ENCODE results near the gene DUSP2.
"Not testable (repeated sequence)": the region's sequence is repeated elsewhere in the genome, so short reads cannot be mapped to it uniquely, and the experiment has no call there.

Gene DUSP2

DNA sequence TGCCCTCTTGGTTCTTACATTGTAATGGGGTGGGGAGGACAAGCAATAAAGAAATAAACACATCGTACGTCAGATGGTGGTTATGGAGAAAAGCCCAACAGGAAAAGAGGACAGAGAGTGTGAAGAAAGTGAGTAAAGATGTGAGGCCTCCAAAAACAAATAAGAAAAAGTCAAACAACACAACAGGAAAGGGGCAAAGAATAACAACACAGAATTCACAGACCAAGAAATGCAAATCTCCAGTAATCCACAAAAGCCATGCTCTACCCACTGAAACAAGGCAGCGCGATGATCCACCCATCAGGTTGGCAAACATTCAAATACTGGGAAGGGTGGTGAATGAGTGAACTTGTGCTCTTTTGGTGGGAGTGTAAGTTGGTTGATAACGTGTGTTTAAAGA lies 16.7 kb upstream of the DUSP2 start:
- no peak for DNase-seq (ENCODE audit: low spot score)

DNA sequence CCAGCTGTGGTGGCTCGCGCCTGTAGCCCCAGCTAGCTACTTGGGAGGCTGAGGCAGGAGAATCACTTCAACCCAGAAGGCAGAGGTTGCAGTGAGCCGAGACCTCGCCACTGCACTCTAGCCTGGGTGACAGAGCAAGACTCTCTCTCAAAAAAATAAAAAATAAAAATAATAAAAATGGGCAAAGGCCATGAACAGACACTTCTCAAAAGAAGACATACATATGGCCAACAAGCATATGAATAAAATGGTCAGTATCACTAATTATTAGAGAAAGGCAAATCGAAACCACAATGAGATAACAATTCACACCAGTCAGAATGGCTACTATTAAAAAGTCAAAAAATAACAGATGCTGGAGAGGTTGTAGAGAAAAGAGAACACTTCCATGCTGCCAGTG lies 15.1 kb upstream of the DUSP2 start:
- not testable (repeated sequence) for DNase-seq (ENCODE audit: low spot score)

DNA sequence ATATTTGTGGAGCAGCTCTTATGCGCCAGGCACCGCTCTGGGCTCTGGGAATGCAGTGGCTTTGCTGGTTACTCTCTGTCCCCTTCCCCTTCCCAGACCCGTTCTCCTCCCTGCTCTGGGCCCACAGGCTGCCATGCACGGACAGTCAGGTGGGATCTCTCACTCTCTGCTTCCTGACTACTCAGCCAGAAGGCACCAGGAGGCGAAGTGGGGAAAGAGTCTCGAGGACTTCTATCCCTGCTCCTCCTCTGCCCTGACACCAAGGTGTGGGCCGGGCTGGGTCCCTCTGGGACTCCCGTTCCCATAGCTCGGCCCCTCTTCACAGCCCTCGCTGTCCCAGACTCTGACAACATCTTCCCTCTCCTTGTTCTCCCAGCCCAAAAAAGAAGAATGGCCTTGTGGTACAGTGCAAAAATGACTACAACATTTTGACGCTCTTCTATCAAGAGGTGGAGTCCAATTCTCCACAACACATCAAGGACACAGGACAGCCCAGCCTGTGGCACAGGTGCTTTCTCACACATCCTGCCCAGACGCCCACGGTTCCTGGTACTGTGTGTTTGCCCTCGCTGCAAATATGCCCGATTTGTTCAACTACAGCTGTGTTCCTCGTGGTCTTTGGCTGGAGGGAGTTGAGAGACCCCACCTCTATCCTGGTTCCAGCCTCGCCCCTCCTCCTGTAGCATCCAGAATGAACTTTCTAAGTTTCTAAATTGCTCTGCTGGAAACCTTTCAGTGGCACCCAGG lies 14.0 kb upstream of the DUSP2 start:
- DNase-seq (ENCODE audit: low spot score) = no peak

DNA sequence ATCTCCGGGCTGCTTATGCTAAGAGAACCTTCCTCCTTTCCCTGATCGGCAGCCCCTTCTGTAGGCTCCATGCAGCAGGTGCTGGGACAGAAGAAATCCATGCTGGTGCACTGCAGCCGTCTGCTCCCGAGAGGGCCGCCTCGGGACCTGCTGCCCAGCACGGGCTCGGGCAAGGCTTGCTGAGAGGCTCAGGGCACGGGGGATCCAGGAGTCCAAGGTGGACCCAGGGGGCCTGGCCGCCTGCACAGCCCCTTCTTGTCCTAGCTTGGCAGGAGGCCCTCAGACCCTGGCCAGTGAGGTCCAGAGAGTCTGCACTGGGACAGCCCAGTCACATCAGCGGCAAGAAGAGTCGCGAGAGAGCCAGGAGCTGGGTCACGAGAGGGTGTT lies 13.3 kb upstream of the DUSP2 start:
- no peak for DNase-seq (ENCODE audit: low spot score)

DNA sequence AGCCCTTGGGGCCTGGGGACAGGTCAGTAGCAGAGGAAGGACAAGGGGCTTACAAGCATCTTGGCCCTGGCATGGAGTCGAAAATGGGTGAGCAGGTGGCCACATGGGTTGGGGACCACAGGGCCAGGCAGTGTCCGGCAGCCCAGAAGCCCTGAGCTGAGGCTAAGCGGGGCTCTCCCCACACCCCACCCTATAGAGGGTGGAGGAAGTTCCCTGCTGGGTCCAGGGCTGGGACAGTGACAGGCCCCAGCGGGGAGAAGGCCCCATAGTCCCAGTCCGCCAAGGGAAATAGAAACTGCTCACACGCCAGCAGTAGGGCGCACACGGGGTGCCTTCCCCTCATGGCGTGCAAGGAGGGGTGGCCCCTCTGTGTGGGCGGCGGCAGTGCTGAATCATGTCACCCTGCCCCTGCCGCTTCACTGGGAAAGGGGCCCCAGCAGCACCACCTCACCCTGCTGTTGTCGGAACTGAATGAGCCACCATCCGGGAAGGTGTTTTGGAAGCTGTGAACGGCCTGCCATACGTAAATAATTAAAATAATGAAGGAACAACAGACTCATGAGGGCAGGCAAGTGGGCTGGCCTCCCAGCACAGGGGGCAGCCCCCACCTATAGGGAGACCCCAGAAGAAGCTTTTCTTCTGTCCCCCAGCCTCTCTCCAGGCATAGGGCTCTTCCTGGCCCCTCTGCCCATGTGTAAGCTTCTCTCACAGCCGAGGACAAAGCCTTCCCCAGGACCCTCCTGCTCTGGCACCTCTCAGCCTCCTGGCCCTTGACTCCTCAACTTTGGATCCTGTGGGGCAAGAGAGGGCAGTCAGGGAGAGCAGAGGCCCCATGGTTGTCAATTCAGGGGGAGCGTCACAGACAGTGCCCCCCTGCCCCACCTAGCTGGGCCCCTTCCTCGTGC lies 12.7 kb upstream of the DUSP2 start:
- no peak for DNase-seq (ENCODE audit: low spot score)

DNA sequence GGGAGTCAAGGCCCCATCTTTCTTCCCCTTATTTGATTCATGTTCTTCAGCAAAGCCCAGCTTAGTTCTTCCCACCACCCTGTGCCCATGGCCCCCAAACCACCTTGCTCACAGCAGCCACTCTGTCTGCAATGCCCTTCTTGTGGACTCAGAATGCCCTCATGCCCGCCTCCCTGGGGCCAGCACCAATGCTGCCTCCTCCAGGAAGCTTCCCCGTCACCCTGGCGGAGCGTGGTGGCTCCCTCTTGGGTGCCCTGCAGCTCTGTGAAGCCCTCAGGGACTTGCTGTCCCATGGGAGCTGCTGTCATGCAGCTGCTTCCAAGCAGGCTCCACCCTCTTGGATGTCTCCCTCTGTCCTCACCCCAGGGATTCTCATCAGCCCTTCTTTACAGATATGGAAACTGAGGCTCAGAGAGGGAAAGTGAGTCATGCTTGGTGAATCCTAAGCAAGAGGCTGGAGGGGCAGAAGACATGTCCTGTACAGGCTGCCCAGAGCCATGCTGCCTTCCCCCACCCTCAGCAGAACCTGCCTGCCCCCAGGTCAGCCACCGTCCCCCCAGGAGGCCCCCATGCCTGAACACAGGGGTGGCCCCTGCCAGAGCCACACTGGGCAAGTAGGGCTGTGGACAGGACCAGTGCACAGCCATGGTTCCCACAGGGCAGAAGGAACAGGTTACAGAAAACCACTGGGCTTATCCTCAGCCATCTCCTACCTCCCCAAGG lies 11.8 kb upstream of the DUSP2 start:
- no peak for DNase-seq (ENCODE audit: low spot score)

DNA sequence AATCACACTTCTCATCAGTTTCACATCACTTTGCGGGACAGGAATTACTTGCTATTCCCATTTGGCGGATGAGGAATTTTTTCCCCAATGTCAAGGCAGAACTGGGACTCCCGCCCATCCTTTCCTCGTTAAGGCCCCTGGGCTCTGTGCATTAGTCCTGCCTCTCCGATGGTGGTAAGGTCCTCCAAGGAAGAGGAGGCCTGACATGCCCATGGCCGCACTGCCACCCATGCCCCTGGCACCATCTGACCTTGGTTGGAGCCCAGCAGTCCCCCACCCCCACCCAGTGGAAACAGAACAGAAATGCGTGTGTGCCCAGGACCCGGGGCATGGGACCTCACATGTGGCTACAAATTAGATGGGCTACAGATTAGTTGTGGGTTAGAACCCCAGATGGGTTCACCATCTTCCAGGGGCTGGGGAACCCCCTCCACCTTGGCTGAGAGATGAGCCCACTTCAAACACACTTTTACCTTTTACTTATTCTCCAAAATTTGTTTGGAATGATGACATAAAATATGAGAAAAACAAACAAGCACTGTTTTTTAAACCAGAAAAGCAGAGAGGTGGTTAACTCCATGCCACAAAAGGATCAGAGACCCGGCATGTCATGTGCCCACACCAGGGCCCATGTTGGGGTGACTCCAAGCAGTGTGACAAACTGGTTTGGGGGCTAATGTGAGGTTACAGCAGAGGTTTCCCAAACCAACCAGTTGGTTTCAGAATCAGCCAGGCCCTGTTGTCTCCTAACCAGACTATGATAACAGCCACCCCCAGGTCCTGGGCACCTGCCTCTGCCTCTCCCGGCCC lies 11.0 kb upstream of the DUSP2 start:
- DNase-seq (ENCODE audit: low spot score) = no peak

DNA sequence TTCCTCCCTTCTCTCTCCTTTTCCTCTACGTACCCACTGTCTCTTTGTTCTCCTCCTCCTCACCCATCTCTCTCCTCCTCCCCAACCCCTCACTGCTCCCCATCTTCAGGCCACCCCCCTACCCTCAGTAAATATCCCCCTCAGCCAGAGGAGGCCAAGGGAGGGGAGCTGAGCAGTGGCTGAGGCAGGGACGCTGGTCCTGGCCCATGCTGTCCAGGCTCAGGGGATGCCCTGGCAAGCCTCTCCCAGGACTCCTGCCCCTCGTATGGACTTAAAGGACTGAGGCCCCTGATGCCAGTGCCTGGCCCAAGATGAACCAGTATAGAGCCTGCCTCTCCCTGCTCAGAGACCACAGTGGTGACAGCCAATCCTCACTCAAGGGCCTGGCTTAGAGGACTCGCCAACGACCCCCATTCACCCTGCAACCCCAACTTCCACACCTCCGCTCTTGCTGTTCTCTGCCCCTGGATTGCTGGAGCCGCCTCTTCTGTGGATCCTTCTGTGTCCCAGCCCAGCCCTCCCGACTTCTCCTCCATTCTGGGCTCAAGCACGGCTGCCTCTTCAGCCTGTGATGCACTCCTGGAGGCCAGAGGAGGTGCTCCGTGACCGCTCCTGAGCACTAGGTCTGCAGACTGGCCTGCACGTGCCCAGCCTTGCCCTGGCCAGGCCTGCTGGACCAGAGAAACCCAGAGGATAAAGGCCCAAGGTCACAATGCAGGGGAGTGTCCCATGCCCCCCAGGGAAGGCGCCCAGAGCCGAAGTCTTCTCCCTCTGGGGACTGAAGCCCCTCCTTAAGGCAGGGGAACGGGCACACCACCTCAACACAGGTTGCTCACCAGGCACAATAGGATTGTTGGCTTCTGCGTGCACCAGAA lies 9.5 kb upstream of the DUSP2 start:
- DNase-seq (ENCODE audit: low spot score) = no peak

DNA sequence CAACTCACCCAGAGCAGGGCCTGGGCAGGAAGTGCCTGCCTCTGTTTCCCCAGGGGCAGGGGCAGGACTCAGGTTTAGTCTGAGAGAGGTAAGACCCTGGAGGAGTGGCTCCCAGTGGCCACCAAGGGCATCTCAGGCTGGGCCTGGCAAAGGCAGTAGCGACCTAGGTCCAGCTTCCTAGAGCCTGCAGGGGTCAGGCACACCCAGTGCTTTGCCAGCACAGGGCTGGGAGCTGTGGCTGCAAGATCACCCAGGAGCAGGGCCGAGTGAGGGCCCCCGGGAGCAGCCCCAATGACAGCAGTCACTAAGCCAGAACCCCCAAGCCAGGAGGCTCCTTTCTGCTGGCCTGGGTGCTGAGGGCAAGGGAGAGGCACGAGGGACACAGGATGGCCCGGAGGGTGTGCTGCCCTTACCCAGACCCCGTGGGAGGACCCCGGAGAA lies 8.8 kb upstream of the DUSP2 start:
- no peak for DNase-seq (ENCODE audit: low spot score)

DNA sequence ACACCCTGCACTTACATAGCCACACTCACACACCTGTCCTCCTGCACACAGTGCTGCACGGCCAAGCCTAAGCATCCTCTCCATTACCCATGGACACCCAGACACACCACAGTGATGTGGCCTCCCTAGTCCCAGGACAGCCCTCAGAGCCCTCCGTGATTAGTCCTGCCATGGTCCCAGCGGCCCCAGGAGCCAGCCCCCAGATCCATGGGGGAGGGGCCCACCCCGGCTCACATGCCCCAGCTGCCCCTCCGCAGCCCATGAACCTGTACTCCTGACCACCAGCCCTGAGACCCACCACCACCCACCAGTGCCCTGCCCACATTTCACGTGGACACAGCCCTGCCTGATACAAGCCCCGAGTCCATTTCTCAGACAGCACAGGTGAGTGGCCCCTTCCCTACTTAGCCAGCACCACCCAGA lies 8.1 kb upstream of the DUSP2 start:
- DNase-seq (ENCODE audit: low spot score) = no peak

DNA sequence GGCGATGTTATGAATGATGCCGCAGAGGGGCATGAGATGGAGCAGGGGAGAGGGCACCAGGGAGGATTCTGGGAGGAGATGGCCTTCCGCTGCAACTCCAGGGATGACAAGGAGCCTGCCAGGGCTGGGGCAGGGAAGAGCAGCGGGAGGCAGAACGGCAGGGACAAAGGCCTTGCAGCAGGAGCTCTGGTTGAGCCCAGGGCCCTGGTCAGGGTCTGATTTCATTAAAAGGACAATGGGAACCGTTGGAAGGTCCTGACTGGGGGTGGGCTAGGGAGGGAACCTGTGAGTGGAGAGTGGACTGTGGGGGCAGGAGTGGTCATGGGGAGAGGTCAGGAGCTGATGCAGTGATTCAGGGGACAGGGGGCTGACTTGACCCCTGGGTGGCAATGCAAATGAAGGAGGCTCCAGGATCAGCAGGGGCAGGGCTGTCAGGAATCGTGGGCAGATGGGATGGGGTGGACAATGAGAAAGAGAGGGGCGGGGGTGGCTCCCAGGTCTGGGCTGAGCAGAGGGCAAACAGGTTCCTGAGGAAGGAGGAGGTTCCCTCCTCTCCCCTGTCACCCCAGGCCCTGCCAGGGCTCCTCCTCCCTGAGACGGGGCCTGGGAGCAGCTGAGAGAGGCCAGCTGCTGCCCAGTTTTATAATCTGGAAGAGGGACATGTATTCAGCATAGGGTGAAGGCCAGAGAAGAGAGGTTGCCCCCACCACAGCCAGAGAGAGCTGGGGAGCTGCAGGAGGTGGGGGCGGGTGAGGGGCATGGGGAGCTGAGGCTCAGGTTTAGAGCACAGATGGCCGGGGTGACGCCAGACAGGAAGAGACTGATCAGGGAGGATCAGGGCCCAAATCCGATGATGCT lies 7.3 kb upstream of the DUSP2 start:
- DNase-seq (ENCODE audit: low spot score) = no peak

DNA sequence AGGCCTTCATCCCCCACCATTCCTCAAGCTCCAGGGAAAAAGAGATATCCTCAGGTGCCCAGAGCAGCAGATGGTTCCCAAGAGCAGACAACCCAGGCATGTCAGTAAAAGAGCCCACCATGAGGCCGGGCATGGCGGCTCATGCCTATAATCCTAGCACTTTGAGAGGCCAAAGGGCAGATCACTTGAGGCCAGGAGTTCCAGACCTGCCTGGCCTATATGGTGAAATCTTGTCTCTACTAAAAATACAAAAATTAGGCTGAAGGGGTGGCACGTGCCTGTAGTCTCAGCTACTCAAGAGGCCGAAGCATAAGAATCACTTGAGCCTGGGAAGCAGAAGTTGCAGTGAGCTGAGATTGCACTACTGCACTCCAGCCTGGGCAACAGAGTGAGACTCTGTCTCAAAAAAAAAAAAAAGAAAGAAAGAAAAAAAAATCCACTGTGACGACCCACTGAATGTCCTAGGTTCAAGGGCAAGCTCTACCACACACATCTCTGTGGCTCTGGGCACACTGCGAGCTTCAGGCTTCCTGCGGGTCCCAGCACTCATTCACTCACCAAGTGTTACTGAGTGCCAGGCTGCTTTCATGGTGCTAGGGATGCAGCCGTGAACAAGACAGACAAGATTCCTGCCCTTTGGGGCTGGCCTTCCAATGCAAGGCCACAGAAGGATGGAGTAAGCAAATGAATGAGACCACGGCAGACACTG lies 6.5 kb upstream of the DUSP2 start:
- no peak for DNase-seq (ENCODE audit: low spot score)

DNA sequence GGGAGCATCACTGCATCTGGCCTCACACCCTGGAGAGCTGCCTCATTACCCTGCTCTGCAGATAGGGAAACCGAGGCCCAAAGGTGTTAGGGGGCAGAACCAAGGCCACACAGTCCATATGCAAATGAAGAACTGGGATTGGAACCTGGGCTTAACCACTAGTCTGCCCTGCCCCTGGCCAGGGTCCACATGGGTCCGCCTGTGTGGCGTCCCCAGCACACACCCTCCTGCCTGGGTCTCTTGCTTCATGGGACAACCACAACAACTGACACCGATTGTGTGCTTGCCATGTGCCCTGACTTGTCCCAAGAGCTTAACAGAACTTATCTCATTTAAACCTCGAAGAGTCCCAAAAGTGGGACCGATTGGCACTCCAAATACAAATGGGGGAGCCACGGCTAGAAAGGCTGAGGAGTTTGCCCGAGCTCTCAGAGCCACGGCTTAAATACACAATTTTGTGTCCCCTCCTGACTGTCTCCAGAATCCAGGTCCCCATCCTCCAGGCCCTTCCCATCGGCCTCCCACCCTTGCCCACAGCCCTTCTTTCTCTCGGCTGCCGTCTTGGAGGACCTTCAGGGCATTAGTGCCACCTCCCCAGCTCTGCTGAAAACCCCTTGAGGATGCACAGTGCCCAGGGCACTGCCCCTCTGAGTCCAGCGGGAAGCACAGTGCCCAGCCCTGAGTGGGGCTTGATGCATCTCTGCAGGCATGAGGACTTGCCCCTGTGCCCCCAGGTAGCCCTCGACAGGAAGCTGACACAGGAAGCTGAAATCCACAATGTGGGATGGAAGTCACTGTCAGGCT lies 5.8 kb upstream of the DUSP2 start:
- DNase-seq (ENCODE audit: low spot score) = no peak

DNA sequence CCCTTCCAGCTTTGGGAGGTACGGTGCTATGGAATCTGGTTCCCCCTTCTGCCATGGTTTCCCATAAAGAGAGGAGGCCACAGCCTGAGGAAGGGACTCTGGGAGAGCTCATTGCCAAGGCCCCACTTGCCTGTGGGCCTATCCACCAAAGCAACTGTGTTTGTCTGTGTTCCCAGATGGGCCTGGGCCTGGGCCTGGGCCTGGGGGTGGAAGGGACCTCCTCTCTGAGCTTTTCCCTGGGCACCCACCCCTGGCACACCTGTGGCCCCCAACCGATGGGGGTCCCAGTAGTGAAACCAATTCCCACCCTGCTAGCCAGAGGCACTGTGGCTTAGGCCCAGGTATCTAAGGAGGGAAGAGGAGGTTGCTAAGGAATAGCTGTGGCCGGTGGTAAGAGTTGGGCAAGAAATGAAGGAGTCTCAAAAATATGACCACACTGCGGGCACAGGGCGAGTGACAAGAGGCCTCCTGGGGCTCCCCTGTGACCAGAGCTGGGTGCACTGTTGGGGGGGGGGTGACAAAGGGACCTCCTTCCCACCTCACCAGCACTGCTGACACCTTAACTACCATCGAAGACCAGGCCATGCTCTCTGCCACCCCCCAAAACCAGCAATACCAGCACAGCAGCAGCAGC lies 4.9 kb upstream of the DUSP2 start:
- DNase-seq (ENCODE audit: low spot score) = no peak

DNA sequence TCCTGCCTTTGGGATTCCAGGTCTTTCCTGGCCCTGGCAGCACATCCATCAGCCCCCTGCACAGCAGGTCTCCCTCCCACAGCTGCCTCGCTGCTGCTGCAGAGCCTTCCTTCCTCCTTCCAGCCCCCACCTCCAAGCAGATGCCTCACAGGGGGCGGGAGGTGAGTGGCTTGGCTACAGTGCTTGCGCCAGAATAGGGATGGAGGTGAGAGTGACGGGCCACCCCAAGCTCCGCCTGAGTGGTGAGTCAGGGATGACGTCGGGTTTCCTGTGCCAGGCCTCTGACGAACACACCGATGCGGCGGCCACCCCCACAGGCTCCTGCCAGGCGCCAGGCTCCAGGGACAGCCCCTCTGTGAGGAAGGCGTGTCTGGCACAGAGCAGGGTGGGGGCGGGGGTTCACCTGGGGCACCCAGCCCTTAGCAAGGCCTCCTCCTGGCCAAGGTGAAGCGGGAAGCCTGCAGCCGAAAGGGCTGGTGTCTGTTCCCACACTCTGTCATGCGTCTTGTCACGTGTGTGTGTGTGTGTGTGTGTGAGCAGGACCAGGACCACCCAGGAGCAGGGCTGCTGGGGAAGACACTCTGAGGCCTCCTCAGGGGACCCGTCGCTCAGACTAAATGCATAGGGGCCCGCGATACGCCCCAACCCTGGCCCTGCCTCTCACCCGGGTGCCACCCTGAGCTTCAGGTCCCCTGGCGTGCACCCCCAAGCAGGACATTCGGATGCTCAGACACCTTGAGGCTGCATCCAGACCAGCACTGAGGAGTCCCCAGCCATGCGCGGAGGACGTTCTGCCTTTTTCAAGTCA lies 3.4 kb upstream of the DUSP2 start:
- DNase-seq (ENCODE audit: low spot score) = peak; percentile 9

DNA sequence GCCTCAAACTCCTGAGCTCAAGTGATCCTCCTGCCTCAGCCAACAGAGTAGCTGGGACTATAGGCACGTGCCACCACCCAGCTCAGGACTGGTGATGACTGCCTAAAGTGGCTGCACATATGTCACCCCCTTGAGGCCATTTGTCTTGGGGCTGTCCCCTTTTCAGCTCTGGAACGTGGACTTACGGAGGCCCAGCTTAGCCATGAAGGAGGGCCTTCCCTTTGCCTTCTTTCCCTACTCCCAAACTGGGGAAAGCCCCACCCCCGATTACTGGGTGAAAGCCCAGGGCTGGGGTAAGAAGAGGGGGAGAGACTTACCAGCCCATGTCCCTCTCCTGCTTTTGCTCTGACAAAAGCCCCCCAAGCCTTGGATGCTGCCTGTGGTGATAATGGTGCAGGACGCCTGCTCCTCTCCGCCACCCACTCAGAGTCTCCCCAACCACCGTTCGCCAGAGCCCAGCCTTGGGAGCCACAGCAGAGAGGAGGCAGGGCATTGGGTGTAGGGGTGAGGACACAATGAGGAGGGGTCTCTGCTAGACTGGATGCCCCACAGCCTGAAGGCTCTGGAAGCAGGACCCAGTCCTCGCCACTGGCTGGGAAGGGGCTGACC lies 2.5 kb upstream of the DUSP2 start:
- no peak for DNase-seq (ENCODE audit: low spot score)

Data from LoVo (cell line).